Measurements from ENCODE around the gene LYZ. TPM values are rescaled to one million over a fixed set of nuclear protein-coding genes. Genes with fewer than 3 reads are reported as not detected.
A peak's percentile ranks its signal among the peaks of the same experiment; 100 is the strongest.

The LYZ gene
- total and polyA plus RNA-seq, 9 of the 15 experiments (the other 6 are each of a cell fraction or from before 2014, with no cell fraction given): 27.2 to 96.3 (median 42.1) TPM

DNA sequence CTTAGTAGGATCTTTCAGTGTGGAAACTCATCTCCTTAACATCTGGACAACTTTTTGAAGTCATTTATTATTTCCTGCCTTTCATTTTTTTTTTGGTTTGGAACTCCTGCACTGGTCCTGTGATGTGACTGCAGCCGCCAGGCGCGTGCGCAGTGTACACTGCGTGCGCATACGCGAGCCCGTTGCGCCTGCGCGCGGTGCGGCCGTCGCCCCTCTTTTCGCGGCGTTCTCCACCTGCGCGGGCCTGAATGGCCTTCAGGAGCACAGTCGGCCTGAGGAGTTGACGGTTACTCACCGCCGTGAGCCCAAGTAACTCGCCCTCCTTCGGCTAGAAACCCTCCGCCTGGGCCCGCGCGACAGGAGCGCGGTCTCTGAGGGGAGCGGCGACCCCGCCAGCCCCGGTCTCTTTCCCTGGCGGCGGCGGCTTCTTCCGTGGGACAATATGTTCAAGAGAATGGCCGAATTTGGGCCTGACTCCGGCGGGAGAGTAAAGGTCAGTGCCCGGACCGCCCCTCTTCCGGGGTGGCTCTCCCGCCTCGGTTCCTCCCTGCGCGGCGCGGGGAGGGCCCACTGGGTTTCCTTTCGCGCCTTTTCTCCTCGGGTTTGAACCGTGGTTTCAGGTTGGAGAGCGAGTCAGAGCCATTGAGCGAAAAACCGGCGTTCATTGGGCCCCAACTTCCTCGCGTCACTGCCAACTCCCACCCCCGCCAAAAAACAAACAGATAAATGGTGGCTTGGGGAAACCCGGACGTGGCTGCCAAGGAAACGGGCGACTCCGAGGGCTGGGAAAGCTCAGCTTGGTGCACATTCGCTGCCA lies 11.6 kb downstream of the LYZ start, which contains the start of gene YEATS4 (continued):
- TF ChIP-seq GABPB2 (CRISPR knock-in tag; conservative IDR thresholded peaks at IDR 0.05): no peak
- no peak for TF ChIP-seq KLF10 (CRISPR knock-in tag; IDR thresholded peaks at IDR 0.05)
- peak; percentile 75 for TF ChIP-seq RBM22 (IDR thresholded peaks at IDR 0.05; ENCODE audit: low read depth, low read length, poor library complexity, severe bottlenecking)
- no peak for TF ChIP-seq ZNF239 (CRISPR knock-in tag; IDR thresholded peaks at IDR 0.05)
- TF ChIP-seq RUNX1 (IDR thresholded peaks at IDR 0.05; ENCODE audit: low read depth): no peak
- TF ChIP-seq HNRNPH1 (optimal IDR thresholded peaks at IDR 0.05; ENCODE audit: low read depth, low read length): no peak
- TF ChIP-seq GABPB1 (CRISPR knock-in tag; IDR thresholded peaks at IDR 0.05): peak; percentile 82
- TF ChIP-seq DNMT1 (IDR thresholded peaks at IDR 0.05): no peak
- TF ChIP-seq ARHGAP35 (IDR thresholded peaks at IDR 0.05; ENCODE audit: partially characterized antibody): no peak
- TF ChIP-seq POLR2A (conservative IDR thresholded peaks at IDR 0.05): peak; percentile 95
- peak; percentile 70 for TF ChIP-seq ZBED1 (IDR thresholded peaks at IDR 0.05)
- no peak for TF ChIP-seq ZNF175 (CRISPR knock-in tag; IDR thresholded peaks at IDR 0.05; ENCODE audit: low read depth)
- no peak for TF ChIP-seq PTTG1 (tag; IDR thresholded peaks at IDR 0.05; ENCODE audit: low read depth)
- peak; percentile 92 for TF ChIP-seq NFRKB (IDR thresholded peaks at IDR 0.05; ENCODE audit: low read depth)
- TF ChIP-seq, protein P1, sequence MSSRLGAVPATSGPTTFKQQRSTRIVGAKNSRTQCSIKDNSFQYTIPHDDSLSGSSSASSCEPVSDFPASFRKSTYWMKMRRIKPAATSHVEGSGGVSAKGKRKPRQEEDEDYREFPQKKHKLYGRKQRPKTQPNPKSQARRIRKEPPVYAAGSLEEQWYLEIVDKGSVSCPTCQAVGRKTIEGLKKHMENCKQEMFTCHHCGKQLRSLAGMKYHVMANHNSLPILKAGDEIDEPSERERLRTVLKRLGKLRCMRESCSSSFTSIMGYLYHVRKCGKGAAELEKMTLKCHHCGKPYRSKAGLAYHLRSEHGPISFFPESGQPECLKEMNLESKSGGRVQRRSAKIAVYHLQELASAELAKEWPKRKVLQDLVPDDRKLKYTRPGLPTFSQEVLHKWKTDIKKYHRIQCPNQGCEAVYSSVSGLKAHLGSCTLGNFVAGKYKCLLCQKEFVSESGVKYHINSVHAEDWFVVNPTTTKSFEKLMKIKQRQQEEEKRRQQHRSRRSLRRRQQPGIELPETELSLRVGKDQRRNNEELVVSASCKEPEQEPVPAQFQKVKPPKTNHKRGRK (tag; IDR thresholded peaks at IDR 0.05): no peak
- TF ChIP-seq NRF1 (conservative IDR thresholded peaks at IDR 0.05 in 1 of 2, IDR thresholded peaks at IDR 0.05 in 1 of 2): peak; percentile 99
- TF ChIP-seq NR2C2 (CRISPR knock-in tag; IDR thresholded peaks at IDR 0.05): 0 out of 2 replicates have a peak, but pooled peaks have one; percentile 37
- peak; percentile 93 for TF ChIP-seq NR2C2 (tag; IDR thresholded peaks at IDR 0.05)
- TF ChIP-seq SMARCA4 (IDR thresholded peaks at IDR 0.05): no peak
- TF ChIP-seq, protein P2, sequence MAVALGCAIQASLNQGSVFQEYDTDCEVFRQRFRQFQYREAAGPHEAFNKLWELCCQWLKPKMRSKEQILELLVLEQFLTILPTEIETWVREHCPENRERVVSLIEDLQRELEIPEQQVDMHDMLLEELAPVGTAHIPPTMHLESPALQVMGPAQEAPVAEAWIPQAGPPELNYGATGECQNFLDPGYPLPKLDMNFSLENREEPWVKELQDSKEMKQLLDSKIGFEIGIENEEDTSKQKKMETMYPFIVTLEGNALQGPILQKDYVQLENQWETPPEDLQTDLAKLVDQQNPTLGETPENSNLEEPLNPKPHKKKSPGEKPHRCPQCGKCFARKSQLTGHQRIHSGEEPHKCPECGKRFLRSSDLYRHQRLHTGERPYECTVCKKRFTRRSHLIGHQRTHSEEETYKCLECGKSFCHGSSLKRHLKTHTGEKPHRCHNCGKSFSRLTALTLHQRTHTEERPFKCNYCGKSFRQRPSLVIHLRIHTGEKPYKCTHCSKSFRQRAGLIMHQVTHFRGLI (CRISPR knock-in tag; IDR thresholded peaks at IDR 0.05): no peak
- peak; percentile 35; the same call in 1 of the 2 replicates for TF ChIP-seq SPI1 (IDR thresholded peaks at IDR 0.05; ENCODE audit: borderline replicate concordance, low read depth, low read length)
- TF ChIP-seq HMG20B (CRISPR knock-in tag; IDR thresholded peaks at IDR 0.05): no peak
- TF ChIP-seq, protein P3, sequence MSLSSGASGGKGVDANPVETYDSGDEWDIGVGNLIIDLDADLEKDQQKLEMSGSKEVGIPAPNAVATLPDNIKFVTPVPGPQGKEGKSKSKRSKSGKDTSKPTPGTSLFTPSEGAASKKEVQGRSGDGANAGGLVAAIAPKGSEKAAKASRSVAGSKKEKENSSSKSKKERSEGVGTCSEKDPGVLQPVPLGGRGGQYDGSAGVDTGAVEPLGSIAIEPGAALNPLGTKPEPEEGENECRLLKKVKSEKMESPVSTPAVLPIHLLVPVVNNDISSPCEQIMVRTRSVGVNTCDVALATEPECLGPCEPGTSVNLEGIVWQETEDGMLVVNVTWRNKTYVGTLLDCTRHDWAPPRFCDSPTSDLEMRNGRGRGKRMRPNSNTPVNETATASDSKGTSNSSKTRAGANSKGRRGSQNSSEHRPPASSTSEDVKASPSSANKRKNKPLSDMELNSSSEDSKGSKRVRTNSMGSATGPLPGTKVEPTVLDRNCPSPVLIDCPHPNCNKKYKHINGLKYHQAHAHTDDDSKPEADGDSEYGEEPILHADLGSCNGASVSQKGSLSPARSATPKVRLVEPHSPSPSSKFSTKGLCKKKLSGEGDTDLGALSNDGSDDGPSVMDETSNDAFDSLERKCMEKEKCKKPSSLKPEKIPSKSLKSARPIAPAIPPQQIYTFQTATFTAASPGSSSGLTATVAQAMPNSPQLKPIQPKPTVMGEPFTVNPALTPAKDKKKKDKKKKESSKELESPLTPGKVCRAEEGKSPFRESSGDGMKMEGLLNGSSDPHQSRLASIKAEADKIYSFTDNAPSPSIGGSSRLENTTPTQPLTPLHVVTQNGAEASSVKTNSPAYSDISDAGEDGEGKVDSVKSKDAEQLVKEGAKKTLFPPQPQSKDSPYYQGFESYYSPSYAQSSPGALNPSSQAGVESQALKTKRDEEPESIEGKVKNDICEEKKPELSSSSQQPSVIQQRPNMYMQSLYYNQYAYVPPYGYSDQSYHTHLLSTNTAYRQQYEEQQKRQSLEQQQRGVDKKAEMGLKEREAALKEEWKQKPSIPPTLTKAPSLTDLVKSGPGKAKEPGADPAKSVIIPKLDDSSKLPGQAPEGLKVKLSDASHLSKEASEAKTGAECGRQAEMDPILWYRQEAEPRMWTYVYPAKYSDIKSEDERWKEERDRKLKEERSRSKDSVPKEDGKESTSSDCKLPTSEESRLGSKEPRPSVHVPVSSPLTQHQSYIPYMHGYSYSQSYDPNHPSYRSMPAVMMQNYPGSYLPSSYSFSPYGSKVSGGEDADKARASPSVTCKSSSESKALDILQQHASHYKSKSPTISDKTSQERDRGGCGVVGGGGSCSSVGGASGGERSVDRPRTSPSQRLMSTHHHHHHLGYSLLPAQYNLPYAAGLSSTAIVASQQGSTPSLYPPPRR (CRISPR knock-in tag; IDR thresholded peaks at IDR 0.05; ENCODE audit: borderline replicate concordance): no peak
